GM19438 (cell line): ENCODE measurements around the gene PGRMC2.

Source experiments
- ATAC-seq: cut with Tn5 transposase; IDR thresholded peaks from one replicate; pipeline ENCODE4 v1.9.1; 2021; ENCODE audit warnings: low read depth; ENCODE audit not compliant: unreplicated experiment

The PGRMC2 gene

GRCh38 chr4:128225148-128225547 is 62.5 kb downstream of the PGRMC2 start:
- no peak for ATAC-seq

- ATAC-seq, result no peak
These were observed 66.0 kb downstream of the PGRMC2 start for GRCh38 chr4:128221586-128221985.

GRCh38 chr4:128220286-128221235 is 67.1 kb downstream of the PGRMC2 start:
- no peak for ATAC-seq
